UCSD-AML1 (cell line): ENCODE results near the gene ANKRD63.
A peak's percentile ranks its signal among the peaks of the same experiment; 100 is the strongest.

Source experiments
- DNase-seq: peaks from one replicate; lab custom pipeline; 2025; ENCODE audit not compliant: unreplicated experiment; lab: John Stamatoyannopoulos, UW

Gene ANKRD63

DNA sequence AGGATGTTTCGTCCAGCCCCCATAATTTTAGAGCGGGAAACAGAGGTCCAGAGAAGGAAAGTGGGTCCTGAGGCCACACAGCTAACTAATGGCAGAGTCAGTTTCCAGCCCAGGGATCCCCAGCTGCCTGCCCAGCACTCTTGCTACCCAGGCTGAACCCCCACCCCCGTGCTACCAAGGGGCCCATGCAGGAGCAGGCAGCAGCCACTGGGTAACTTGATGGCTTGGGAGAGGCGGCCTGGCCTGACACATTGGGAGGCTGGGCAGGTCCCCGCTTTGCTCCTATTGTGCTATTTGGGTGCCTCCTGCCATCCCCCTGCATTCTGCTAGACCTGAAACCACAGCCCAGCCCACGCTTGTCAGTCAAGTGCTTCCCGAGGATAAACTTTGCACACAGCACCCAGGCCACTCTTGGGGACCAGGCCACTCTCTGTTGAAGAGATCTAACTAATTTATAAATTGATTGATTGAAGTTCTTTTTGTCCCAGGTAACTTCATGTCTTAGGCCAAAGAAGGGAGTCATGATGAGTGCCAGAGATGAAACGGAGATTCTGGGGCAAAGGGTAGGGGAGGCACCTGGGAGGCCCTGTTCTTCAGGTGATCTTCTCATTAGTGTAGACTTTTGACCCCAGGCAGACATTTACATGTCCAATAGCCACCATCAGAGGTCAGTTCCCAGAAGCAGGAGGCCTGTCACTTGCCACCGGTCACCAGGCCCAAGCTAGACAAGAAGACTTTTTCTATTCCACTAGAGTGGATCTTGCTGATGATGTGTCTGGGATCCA is 37.0 kb downstream of the ANKRD63 start:
- peak; percentile 49 for DNase-seq

DNA sequence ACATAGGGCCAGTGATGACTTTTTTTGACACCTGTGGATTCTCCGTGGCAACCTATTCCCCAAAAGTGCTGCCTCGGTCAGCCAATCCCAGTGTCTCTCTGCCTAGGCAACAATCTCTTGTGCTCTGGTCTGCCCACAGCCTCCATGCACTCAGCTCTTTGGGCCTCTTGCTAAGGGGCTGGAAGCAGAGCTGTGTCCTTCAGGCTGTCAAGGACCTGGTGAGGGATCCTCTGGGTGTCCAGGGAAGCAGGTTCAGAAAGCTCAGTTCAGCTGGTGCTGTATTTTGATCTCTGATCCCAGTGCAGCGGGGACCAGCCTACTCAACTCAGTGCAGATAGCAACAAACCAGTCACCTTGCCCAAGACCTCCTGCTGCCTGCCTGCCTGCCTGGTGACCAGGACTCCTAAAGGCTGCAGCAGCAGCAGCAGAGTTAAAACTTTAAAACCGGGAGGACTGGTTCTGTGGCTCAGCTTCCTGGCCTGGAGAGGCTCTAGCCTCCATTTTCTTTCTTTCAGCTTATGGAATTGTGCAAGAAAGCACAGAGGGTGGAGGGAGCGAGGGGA is 37.8 kb downstream of the ANKRD63 start:
- DNase-seq, result no peak

DNA sequence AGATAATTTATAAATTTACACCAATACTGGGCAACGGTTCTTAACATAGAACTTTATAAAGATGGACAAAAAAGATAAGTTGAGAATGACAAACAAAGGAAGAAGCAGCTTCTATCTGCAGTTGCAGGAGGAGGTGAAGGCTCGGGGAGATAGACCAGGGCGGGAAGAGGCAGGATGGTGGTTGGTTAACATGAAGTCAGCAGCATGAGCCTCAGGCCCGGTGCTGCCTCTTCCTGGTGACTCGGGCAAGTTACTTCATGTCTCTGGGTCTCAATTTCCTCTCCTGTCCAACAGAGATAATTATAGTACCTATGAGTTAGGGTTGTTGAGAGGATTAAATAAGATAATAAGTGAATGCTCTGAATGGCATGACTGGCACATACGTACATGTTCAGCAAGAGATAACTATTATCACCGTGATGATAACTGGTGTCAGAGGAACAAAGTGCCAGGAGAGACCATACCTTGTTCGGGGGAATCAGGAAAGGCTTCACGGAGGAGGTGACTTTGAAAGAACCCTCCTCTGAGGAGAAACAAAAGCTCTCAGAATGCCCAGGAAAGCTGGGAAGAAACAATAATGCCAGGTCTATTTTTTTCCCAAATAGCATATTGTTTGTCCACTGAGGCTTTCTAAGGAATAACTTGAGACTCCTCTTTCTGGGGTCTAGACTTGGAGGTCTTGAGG is 39.6 kb downstream of the ANKRD63 start:
- DNase-seq, result no peak

DNA sequence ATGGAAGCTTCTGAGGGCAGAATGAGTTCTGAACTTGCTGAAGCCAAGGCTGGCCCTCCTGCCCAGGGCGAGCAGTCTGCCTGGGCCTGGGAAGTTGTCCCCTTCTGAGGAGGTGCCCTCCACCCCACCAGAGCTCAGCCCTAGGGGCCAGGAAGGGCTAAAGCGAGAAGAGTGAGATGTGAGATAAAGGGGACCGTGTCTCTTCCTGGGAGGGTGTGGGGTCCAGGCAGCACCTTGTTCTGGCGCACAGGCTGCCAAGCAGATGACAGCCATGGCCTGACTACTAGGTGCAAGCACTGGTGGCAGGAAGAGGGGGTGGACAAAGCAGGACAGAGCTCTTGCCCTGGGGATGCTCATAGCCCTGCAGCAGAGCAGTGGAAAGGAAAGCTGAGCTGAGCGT is 40.3 kb downstream of the ANKRD63 start:
- no peak for DNase-seq

DNA sequence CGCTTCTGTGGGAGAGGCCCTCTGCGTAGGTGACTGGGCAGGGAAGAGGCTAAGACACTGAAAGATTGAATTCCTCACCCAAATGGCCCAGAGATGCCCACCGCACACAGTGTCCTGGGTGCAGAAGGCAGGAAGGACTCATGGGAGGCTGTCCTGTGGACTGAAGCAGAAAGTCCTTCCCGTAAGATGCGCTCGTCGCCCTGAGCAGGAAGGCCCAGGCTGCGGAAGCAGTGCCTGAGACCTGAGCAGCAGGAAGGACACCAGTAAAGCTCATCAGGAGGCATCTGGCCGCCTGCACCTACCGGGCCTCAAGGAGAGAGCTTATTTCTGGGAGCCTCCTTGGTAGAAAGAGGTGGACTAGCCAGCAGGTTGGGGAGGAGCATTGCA is 40.7 kb downstream of the ANKRD63 start:
- no peak for DNase-seq

DNA sequence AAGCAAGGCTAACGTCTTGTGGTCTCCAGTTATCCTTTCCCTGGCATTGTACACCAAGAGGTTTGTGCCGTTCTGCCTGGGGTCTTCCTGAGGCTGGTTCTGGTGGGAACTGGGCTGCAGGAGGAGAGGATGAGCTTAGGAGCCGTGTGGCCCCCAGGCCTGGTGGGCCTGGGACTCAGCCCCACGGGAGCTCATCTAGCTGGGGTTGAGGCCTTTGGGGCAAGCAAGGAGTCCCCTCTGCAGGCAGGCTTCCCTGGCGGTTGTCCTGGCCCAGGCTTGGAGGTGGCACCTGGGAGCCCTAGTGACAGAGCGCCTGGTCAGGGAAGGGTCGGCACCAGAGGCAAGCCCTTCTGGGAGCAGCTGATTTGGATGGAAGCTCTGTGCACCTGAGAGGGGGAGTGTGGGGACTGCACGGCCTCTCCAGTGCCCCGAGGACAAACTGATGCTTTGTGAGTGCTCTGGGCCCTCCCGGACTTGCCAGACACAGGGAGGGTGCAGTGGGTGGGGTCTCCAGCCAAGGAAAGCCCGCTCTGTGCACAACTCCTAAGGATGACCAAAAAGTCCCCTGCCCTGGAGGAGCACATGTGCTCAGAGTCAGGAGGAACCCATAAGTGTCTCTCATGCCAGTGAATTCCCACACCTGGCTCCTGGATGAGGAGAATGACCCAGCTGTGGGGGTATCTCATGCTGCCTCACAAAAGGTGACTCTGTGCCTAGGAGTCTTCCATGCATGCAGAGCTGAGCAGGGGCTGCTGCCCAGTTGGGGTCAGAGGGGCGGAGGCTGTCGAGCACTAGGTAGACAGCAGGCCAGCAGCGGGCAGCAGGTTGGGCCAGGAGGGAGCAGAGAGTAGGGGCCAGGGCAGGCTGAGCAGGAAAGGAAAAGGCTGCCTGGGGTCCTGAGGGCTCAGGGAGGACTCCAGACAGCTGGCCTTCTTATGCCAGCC is 41.3 kb downstream of the ANKRD63 start:
- DNase-seq, result no peak

DNA sequence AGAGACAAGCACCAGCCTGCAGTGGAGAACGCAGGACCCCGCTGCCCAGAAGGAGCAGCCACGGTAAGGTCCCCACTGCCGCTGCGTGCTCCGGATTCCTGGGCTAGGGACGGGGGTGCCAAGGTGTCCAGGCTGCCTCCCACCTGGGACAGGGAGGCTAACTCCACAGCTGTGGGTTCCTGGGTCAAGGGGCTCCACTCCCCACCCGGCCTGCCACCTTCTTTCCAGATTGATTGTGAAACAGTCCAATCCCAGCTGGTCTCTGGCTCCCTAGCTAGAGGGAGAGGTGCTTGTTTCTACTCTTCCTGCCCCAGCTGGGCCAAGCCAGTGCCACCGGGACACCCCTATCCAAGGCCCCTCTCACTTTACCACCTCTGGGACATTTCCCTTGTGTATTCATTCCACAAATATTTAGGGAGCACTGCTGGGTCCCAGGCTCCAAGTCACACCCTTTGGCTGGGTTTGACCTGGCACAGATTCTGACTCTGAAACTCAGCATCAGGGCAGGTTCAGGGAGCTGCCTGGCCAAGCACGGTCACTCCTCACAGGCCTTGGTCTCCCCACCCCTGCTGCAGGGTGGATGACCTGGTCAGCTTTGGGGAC is 42.1 kb downstream of the ANKRD63 start:
- DNase-seq, result no peak

DNA sequence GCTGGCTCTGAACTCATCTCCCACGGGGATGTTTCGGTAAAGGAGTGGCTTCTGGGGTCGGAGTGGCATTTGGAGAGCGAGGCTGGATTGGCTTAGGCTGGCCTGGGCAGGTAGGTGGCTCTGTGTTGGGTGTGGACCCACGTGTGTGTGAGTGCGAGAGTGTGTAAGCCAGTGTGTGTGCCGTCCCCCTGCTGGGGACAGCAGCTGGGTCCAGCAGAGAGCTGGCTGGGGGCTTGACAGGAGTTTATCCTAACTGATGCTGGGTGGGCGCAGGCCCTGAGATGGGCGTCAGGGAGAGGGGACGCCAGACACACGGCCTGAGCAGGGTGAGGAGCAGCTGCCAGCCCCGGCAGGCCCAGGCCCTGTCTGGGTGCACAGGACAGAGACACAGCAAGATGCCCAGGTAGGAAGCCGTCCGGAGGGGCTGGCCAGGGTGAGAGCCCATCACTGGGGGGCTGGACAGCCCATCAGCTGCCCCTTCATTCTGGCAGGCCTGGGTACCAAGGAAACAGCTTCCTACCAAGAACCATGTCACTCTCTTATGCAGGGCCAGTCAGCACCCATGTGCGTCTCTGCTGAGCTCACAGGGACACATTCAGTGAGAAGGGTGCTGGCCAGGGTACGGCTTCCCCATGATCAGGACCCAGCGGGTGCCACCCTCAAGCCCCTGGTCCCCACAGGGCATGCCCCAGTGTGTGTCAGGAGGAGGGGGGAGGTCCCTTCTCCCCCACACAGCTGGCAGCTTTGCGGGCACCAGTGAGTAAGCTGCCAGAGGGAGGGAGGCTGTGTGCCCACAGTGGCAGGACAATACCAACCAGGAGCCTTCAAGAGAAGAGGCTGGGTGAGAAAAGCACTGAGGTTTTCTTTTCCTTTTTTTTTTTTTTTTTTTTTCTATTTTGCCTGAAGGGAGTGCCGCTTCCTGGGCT is 42.9 kb downstream of the ANKRD63 start:
- no peak for DNase-seq

DNA sequence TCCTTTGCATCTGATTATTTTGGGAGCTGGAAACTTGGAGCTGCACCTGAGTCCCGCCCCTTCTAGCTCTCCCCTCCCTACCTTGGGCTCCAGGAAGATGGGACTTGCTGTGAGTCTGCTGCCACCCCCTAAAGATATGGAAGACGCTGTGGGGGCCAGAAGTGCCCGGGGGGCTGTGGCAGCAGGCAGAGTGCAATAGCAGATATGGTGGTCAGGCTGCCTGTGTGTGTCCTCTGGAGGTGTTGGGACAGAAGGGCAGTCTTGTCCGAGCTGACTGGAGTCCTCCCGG is 43.5 kb downstream of the ANKRD63 start:
- DNase-seq, result no peak

DNA sequence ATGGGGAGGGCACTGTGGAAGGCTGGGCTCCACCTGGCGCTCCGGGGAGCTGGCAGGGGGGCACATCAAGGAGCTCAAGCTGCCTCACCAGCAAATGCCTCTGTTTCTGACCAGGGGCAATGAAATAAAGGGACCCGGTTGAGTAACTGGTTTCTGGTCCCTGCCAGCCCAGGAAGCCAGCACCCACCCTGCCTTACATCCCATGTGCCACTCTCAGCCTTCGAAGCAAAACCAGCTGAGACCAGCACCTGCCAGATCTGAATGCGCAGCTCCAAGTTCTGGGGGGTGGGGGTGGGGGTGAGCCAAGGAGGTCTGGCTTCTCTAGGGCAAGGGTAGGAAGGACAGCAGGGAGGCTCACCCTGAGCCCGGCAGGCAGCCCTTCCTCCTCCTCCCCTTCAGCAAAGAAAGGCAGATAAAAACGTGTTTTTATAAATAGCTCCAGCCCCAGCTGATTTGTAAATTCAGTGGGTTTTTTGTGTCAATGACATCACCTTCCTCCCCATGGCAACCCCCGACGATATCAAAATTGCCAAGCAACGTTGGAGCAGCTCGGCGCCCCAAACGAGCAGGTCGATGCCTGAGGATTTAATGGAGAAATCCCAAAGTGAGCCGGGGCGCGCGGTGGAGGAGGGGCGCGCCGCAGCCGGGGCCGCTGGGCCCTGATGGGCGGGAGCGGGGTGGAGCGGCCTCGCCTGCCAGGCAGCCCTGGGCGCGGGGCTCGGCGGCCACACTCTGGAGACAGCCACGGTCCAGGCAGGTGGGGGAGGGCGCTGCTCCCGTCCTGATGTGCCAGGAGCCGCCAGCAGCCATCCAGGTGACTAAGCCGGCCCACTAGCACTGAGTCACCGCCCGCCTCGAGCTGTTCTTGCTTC is 44.1 kb downstream of the ANKRD63 start, which contains the start of gene PAK6:
Gene PAK6, plus strand, starts transcription at position 532 of the 872 bp plus-strand sequence. CDS start 25,723 bp downstream, outside the sequence.
- DNase-seq, result no peak

DNA sequence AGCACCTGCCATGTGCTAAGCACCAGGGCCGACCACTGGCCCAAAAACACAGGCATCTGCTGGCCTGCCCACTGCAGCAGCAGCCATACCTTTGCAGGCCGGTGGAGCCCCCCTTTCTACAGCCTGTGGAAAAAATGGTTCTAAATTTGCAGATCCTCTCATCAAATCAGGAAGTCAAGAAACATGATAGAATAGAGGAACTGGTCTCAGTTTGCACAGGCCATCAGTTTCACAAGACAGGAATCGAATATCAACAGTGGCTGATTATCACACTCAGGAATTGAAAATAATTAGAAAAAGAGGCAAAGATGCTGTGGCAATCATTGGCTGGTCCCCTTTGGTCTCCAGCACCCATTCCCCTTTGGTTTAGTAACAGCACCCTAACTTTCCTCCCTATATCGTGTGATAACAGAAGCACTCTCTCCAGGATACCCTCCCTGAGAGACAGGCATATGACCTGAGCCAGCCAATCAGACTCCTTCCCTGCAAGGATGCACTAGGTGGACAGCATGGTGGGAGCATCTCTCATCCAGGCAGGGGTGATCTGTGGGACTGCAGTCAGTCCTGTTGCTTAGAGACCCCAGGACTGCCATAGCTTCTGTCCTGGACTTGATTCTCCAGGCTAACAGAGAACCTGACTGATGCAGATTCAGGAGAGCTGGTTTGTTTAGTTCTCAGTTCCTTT is 47.5 kb downstream of the ANKRD63 start:
- no peak for DNase-seq

DNA sequence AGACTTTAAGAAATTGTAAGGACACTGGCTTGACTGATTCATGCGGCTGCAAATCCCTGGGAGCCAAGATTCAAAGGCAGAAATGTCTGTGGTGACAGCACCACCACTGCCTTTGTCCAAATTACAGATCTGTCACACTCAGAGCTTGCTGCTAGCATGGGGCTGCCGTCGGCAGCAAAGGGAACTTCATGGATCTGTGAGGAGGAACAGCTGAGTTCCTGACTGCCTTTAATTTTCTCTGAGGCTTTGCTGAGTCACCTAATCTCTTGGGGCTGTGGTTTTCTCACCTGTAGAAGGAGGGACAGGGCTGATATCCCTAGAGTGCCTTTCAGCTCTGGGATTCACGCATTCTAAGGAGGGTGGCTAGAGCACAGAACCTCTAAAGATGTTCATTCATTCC is 48.1 kb downstream of the ANKRD63 start:
- no peak for DNase-seq

DNA sequence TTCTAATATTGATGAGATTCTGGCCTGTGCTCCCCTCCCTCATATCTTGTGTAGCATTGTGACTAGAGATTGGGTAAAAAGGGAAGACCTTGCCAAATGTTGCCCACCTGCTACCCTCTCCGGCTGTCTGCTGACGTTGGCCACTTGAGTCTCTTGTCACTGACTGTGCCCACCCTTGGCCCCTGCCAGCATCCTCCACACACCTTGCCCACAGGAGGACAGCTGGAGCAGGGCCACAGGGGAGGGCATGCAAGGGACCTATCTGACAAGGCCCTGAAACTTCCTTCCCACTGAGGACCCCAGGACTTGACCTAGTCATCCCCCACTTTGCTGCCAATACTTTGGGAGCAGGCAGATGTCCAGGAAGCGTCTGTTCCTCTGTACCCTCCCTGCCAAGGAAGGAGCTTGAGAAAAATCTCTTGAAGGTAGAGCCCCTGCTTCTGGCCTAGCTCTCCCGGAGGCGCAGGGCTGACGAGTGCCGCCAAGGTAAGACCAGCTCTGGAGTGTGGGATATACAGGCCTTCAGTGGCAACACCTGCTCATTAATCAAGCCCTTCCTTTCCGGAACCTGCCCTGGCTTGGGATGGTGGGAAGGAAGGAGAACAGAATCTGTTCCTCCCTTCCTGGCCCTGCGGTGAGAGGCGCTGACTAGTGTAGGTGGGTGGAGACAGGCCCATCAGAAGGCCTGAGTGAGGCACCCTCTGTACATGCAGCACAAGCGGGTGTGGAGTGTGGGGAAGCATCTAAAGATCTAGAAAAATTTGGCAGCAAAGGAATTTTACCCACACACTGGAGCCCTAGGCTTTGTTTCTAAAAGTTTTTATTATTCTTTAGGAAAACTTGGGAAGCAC is 48.9 kb downstream of the ANKRD63 start:
- DNase-seq, result peak; percentile 48

DNA sequence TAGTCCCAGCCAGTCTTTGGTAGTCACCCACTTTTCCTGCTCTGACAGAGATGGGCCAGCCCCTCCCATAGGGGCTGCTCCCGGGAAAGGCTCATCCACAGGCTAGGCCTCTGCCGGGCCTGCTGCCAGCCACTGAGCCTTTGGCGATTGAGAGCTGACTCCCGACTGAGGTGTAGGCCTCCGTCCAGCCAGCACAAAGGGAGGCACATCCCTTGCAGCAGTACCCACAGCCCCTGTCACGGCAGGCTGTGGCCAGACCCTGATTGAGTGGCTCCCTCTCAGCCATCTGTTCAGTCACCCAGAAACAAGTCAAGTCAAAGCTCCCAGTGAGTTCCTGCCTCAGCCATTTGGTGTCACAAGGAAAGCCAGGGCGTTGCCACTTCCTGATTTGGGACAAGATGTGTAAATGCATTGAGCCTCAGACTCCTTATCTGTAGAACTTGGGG is 50.2 kb downstream of the ANKRD63 start:
- DNase-seq, result peak; percentile 51
